Caco-2 (cell line): ENCODE data around the gene EGFL8. TPM values are rescaled to one million over a fixed set of nuclear protein-coding genes. Genes with fewer than 3 reads are reported as not detected.

ENCODE experiments used
- Bru-seq: library from RNA; stranded (reverse); fragments of 400-500 nt; gene quantifications from one replicate; lab custom pipeline; 2021; lab: Mats Ljungman, UMichigan
- BruChase-seq, 2 experiments: library from RNA; stranded (reverse); fragments of 400-500 nt; gene quantifications; one replicate each; lab custom pipeline; 2021; lab: Mats Ljungman, UMichigan
- BruUV-seq: library from RNA; stranded (reverse); fragments of 400-500 nt; replicated peaks from 2 replicates; lab custom pipeline; 2021; lab: Mats Ljungman, UMichigan
- CTCF ChIA-PET: fragments of 300-600 bp; sonication (Branson Sonifier 250); formaldehyde crosslinking; loops from one replicate; lab custom pipeline; 2022; ENCODE audit warnings: antibody characterized with exemption; lab: Charles Lee
- POLR2A ChIA-PET: fragments of 300-600 bp; sonication (Branson Sonifier 250); formaldehyde crosslinking; loops from one replicate; lab custom pipeline; 2022; ENCODE audit warnings: antibody characterized with exemption; lab: Charles Lee
- DNase-seq, 2 experiments: peaks; one replicate each; pipeline versions ENCODE4 v3.0.0 to v3.0.0-alpha.2; 2020 to 2022
- H3K27me3 ChIP-seq: replicated peaks from 2 replicates; pipeline ENCODE4 v1.6.0; 2011; ENCODE audit warnings: low read length; ENCODE audit not compliant: control insufficient read depth, insufficient read depth
- H3K36me3 ChIP-seq: 2 replicates; pipeline ENCODE4 v1.5.1; 2011; ENCODE audit warnings: low read length; ENCODE audit not compliant: control insufficient read depth, insufficient read depth
- H3K4me1 ChIP-seq: fragments of 250-450 bp; sonication (Bioruptor Pico); 2 replicates; pipeline ENCODE4 v1.5.1; 2020; ENCODE audit warnings: mild to moderate bottlenecking
- H3K4me3 ChIP-seq: 2 replicates; pipeline ENCODE4 v1.5.1; 2011; ENCODE audit warnings: low read depth, mild to moderate bottlenecking, control low read depth, low read length
- H3K9me3 ChIP-seq: fragments of 250-450 bp; sonication (Bioruptor Pico); 2 replicates; pipeline ENCODE4 v1.5.1; 2020; ENCODE audit warnings: mild to moderate bottlenecking, moderate library complexity
- H3K27ac Mint-ChIP-seq: one replicate; pipeline ENCODE4 v1.8.0; 2022; ENCODE audit warnings: mixed read lengths; ENCODE audit not compliant: unreplicated experiment
- H3K27me3 Mint-ChIP-seq: one replicate; pipeline ENCODE4 v1.8.0; 2022; ENCODE audit warnings: mixed read lengths; ENCODE audit not compliant: insufficient read depth, unreplicated experiment
- H3K36me3 Mint-ChIP-seq: one replicate; pipeline ENCODE4 v1.8.0; 2022; ENCODE audit warnings: mild to moderate bottlenecking, mixed read lengths; ENCODE audit not compliant: insufficient read depth, unreplicated experiment
- H3K4me1 Mint-ChIP-seq: one replicate; pipeline ENCODE4 v1.8.0; 2022; ENCODE audit warnings: low read depth, mixed read lengths; ENCODE audit not compliant: unreplicated experiment
- H3K4me3 Mint-ChIP-seq: one replicate; pipeline ENCODE4 v1.8.0; 2022; ENCODE audit warnings: mild to moderate bottlenecking, moderate library complexity, mixed read lengths; ENCODE audit not compliant: unreplicated experiment
- H3K9me3 Mint-ChIP-seq: one replicate; pipeline ENCODE4 v1.8.0; 2022; ENCODE audit warnings: mixed read lengths; ENCODE audit not compliant: unreplicated experiment
- CTCF ChIP-seq, 2 experiments: fragments of 200-600 bp in 1 of 2; IDR thresholded peaks; 1 replicate in 1 of 2; 2 replicates in 1 of 2; pipeline versions ENCODE4 v1.5.1 to v1.8.0; 2011 to 2022; ENCODE audit warnings: antibody characterized with exemption in 1 of 2, control low read depth in 1 of 2, inconsistent platforms in 1 of 2, low read depth in 1 of 2, low read length in 1 of 2, mild to moderate bottlenecking in 1 of 2, moderate library complexity in 1 of 2; ENCODE audit not compliant: insufficient read depth in 1 of 2, severe bottlenecking in 1 of 2, unreplicated experiment in 1 of 2
- intact Hi-C: fragments of 100-400 bp; cut with micrococcal nuclease; formaldehyde crosslinking; loops from one replicate; pipeline ENCODE4 v1.10.0; 2022; ENCODE audit not compliant: unreplicated experiment
- long read RNA-seq: library from polyadenylated mRNA; stranded (forward); transcript quantifications from one replicate; pipeline ENCODE4 v2.0.0, GENCODE V29; 2022
- total RNA-seq: library from RNA; stranded (reverse); gene quantifications from 2 replicates; pipeline ENCODE4 v1.2.3, GENCODE V29; 2022

The EGFL8 gene
- total RNA-seq: 44.6 and 45.0 TPM in 2 replicates
- percentile 81 among the genes with signal in this experiment for Bru-seq, nascent RNA
- percentile 93 among the genes with signal in this experiment for BruChase-seq, experiment 1, labeled RNA remaining after a 2-hour chase
- percentile 91 among the genes with signal in this experiment for BruChase-seq, experiment 2, labeled RNA remaining after a 6-hour chase
- long read RNA-seq, transcript EGFL8-222 (6 exons, 2,441 nt): major isoform, 5 of 11 reads
- long read RNA-seq, partial matches to known transcripts: 0 of 11 reads
- long read RNA-seq, other reads (novel, unspliced or antisense): 6 of 11 reads

GRCh38 chr6:32164295-32164694, at the start of gene EGFL8:
Gene EGFL8, plus strand, starts transcription at chr6:32164595. Its CDS starts 1,571 bp downstream, at chr6:32166166.
- Histone ChIP-seq H3K27me3 (no peaks in the 10 kb centered on the region), H3K4me3 (no peak within 1 kb of the TSS), H3K9me3 (no peaks in the 10 kb centered on the region), H3K36me3 (0 out of 2 replicates have a peak, but pooled peaks cover 1% of the 10 kb centered on the region), H3K4me1 (peaks cover 20% of the 10 kb centered on the region)
- intact Hi-C loops: no loop called here
- Mint-ChIP-seq H3K4me1 (peaks cover 7% of the 10 kb centered on the region), H3K4me3 (no peak within 1 kb of the TSS), H3K36me3 (peaks cover 93% of the 10 kb centered on the region), H3K9me3 (no peaks in the 10 kb centered on the region), H3K27ac (peak within 1 kb of the TSS; percentile 76), H3K27me3 (no peaks in the 10 kb centered on the region)
- CTCF ChIA-PET: interaction anchor here (1.6 kb wide), 1 partner anchor 10 kb away, joined by 5 read pairs; no protein-coding TSS in a partner anchor
- BruUV-seq: no TSS peak
- POLR2A ChIA-PET: interaction anchor here (0.8 kb wide), 1 partner anchor 34 kb away, joined by 5 read pairs; the partner anchor contains the start of gene FKBPL
- TF ChIP-seq CTCF (IDR thresholded peaks at IDR 0.05; ENCODE audit: insufficient read depth in 1 of 2, low read depth in 1 of 2, low read length in 1 of 2, severe bottlenecking in 1 of 2, unreplicated experiment in 1 of 2): no peak
- no peak for DNase-seq

GRCh38 chr6:32114796-32115195, 49.6 kb upstream of the EGFL8 start:
- ChIA-PET CTCF (interaction anchor here (0.5 to 1.2 kb wide), 3 partner anchors 16 to 40 kb away, joined by 3 to 4 read pairs (median 3); no protein-coding TSS in a partner anchor), POLR2A (no interaction called here)
- peak in 1 of 2 experiments; percentile 25 for DNase-seq
- H3K4me3 Mint-ChIP-seq: no peak overlapping the region
- no peak for TF ChIP-seq CTCF (IDR thresholded peaks at IDR 0.05; ENCODE audit: insufficient read depth in 1 of 2, low read depth in 1 of 2, low read length in 1 of 2, severe bottlenecking in 1 of 2, unreplicated experiment in 1 of 2)
- peaks cover 5% of the 10 kb centered on the region for H3K36me3 ChIP-seq
- H3K9me3 ChIP-seq: no peaks in the 10 kb centered on the region
- peaks cover 26% of the 10 kb centered on the region for H3K36me3 Mint-ChIP-seq
- H3K27me3 Mint-ChIP-seq: no peaks in the 10 kb centered on the region
- no peaks in the 10 kb centered on the region for H3K9me3 Mint-ChIP-seq
- H3K4me1 Mint-ChIP-seq: peaks cover 19% of the 10 kb centered on the region
- peak overlapping the region; percentile 63 for H3K27ac Mint-ChIP-seq
- intact Hi-C loops: loop anchor here (5.0 kb wide), 1 partner anchor 212 kb away; the partner anchor contains the start of gene ZBTB12
- no TSS peak for BruUV-seq
- no peaks in the 10 kb centered on the region for H3K27me3 ChIP-seq
- peaks cover 4% of the 10 kb centered on the region for H3K4me1 ChIP-seq
- H3K4me3 ChIP-seq: no peak overlapping the region

- ChIA-PET POLR2A (no interaction called here), CTCF (interaction anchor here (0.6 to 1.2 kb wide), 2 partner anchors 39 to 58 kb away, joined by 3 read pairs; no protein-coding TSS in a partner anchor)
- intact Hi-C loops: loop anchor here (1.0 to 5.0 kb wide), 2 partner anchors 54 to 213 kb away; partner anchors contain the start of gene ZBTB12
- Mint-ChIP-seq H3K36me3 (peaks cover 26% of the 10 kb centered on the region), H3K4me3 (no peak overlapping the region), H3K27me3 (no peaks in the 10 kb centered on the region), H3K4me1 (peaks cover 16% of the 10 kb centered on the region), H3K9me3 (no peaks in the 10 kb centered on the region), H3K27ac (no peak overlapping the region)
- H3K9me3 ChIP-seq: no peaks in the 10 kb centered on the region
- no peak overlapping the region for H3K4me3 ChIP-seq
- no peaks in the 10 kb centered on the region for H3K27me3 ChIP-seq
- peaks cover 4% of the 10 kb centered on the region for H3K4me1 ChIP-seq
- TF ChIP-seq CTCF (IDR thresholded peaks at IDR 0.05; ENCODE audit: insufficient read depth in 1 of 2, low read depth in 1 of 2, low read length in 1 of 2, severe bottlenecking in 1 of 2, unreplicated experiment in 1 of 2): no peak
- peaks cover 5% of the 10 kb centered on the region for H3K36me3 ChIP-seq
- DNase-seq: no peak
- TSS peak; percentile 22 for BruUV-seq
Observed at GRCh38 chr6:32115623-32116022, 48.8 kb upstream of the EGFL8 start.
